CD4-positive, alpha-beta T cell treated with Interleukin-17A for 1 hour (primary cell): Measurements from ENCODE around the gene KLHDC9.

Source experiments
- DNase-seq: peaks from one replicate; pipeline ENCODE4 v3.0.0-alpha.2; 2020

KLHDC9 gene

DNA sequence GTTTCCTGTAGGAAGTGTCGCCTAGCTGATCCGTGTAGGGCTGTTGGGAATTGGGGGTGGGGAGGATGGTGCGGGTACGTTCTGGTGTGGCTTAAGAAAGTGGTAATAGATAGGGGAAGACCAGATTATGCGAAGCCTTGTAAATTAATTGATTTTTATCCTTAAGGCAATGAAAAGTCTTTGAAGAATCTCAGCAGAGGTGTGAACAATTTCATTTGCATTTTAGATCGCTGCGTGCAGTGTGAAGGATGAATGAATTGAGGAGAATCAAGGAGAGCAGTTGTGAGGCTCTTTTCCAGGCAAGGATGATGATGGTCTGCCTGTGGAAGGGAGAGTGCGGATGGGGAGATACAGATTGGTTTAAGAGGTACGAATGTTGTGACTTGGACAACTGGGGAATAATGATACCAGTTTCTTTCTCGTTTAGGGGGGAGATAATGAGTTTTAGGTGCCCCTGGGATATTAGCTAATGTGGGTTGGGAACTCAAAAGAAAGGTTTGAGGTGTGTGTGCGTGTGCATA is 35.1 kb downstream of the KLHDC9 start:
- no peak for DNase-seq

GRCh38 chr1:161137881-161138280 is 39.7 kb downstream of the KLHDC9 start:
- DNase-seq: no peak

DNA sequence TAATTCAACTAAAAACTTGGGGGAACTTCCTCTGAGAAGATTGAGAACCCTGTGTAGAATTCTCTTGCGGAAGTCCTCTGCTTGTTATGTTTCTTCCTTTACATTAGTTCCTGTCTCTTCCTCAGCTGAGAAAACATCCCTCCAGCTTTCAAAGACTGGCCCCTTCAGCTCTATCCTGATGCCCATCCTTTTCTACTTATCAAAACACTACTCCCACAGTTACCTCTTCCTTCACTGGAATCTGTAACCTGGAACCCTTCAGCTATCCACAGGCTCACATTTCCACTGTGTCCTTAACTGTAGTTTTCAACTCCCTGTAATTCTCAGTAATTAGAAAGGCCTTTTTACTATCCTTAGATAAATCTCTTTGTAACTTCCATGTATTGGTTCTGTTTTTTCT is 40.3 kb downstream of the KLHDC9 start:
- DNase-seq: no peak

GRCh38 chr1:161139766-161140165 is 41.6 kb downstream of the KLHDC9 start:
- peak; percentile 74 for DNase-seq

GRCh38 chr1:161140755-161141400 is 42.7 kb downstream of the KLHDC9 start:
- DNase-seq: no peak

GRCh38 chr1:161145832-161146231 is 47.7 kb downstream of the KLHDC9 start:
- DNase-seq: no peak
